ENCODE data around the gene ENPP7. TPM values are rescaled to one million over a fixed set of nuclear protein-coding genes. Genes with fewer than 3 reads are reported as not detected.
A peak's percentile ranks its signal among the peaks of the same experiment; 100 is the strongest.

The ENPP7 gene
- total and polyA plus RNA-seq, 2 donors from 2014 or later, result 0.94 to 3.7 TPM

DNA sequence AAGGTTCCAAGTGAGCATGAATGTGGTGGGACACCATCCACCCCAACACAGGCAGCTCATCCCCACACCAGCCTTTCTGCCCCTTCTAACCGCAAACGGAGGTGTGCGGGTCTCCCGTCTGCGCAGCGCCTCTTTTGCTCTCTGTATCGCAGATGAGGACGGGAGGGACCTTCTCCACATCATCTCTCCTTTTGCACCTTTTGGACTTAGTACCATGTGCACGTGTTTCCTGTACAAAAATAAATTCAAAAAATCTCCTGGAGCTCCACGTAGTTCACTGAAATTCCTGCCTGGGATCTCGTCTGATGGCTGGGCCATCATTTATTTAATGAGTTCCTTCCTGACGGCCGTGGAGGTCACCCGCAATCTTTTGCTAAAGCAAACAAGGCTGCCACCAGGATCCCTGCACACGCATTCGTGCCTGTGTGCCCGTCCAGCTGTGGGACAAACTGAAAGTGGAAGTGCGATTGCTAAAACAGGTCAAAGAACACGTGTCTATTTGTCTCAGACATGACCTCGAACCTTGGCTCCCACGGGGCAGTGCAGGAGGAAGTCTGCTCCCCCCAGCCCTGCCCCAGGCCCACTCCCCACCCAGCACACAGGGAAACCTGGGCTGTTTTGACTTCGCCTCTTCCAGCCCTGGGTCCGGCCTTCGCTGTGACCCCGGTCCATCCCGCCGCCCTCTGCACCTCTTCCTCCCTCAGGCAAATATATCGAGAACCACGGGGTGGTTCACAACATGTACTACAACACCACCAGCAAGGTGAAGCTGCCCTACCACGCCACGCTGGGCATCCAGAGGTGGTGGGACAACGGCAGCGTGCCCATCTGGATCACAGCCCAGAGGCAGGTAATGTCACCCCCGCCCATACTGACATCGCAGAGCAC is 2.3 kb downstream of the ENPP7 start:
- Histone ChIP-seq H3K9me3 (ENCODE audit: control insufficient read depth in 2 of 3, insufficient read depth in 1 of 3, low read length in 3 of 3) (no peaks in the 10 kb centered on the region), H3K4me3 (ENCODE audit: low read length in 3 of 3) (peak overlapping the region in 2 of 3 donors; percentile 20 to 22), H3K9ac (ENCODE audit: low read length in 3 of 3) (no peak overlapping the region), H3K36me3 (ENCODE audit: control insufficient read depth in 2 of 3, insufficient read depth in 3 of 3, low read length in 3 of 3) (no peaks in the 10 kb centered on the region), H3K27ac (ENCODE audit: low read depth in 2 of 2, low read length in 2 of 2) (peak overlapping the region in 1 of 2 donors; percentile 45), H3K4me1 (ENCODE audit: control insufficient read depth in 2 of 3, insufficient read depth in 2 of 3, low read depth in 1 of 3, low read length in 3 of 3) (peaks cover 0 to 3% (median 0%) of the 10 kb centered on the region in 3 donors), H3K27me3 (ENCODE audit: control insufficient read depth, insufficient read depth, low read length) (no peaks in the 10 kb centered on the region)
- TF ChIP-seq CTCF (IDR thresholded peaks at IDR 0.05; ENCODE audit: borderline replicate concordance, extremely low read depth, insufficient read depth), result no peak
- intact Hi-C loops (cut with DNase I), result no loop called here
- DNase-seq, result peak in 1 of 5 donors; percentile 43
- FAIRE-seq, result no peak

- Histone ChIP-seq H3K9ac (ENCODE audit: low read length in 3 of 3) (no peak overlapping the region), H3K36me3 (ENCODE audit: control insufficient read depth in 2 of 3, insufficient read depth in 3 of 3, low read length in 3 of 3) (no peaks in the 10 kb centered on the region), H3K9me3 (ENCODE audit: control insufficient read depth in 2 of 3, insufficient read depth in 1 of 3, low read length in 3 of 3) (no peaks in the 10 kb centered on the region), H3K4me3 (ENCODE audit: low read length in 3 of 3) (no peak overlapping the region), H3K4me1 (ENCODE audit: control insufficient read depth in 2 of 3, insufficient read depth in 2 of 3, low read depth in 1 of 3, low read length in 3 of 3) (peaks cover 0 to 3% (median 0%) of the 10 kb centered on the region in 3 donors), H3K27me3 (ENCODE audit: control insufficient read depth, insufficient read depth, low read length) (no peaks in the 10 kb centered on the region), H3K27ac (ENCODE audit: low read depth in 2 of 2, low read length in 2 of 2) (no peak overlapping the region)
- no peak for FAIRE-seq
- no peak for DNase-seq
- no peak for TF ChIP-seq CTCF (IDR thresholded peaks at IDR 0.05; ENCODE audit: borderline replicate concordance, extremely low read depth, insufficient read depth)
- intact Hi-C loops (cut with DNase I), result no loop called here
These were observed 2.9 kb downstream of the ENPP7 start for GRCh38 chr17:79733692-79734070.

GRCh38 chr17:79735096-79735495 is 4.4 kb downstream of the ENPP7 start:
- Histone ChIP-seq H3K36me3 (ENCODE audit: control insufficient read depth in 2 of 3, insufficient read depth in 3 of 3, low read length in 3 of 3) (no peaks in the 10 kb centered on the region), H3K9ac (ENCODE audit: low read length in 3 of 3) (no peak overlapping the region), H3K4me3 (ENCODE audit: low read length in 3 of 3) (no peak overlapping the region), H3K9me3 (ENCODE audit: control insufficient read depth in 2 of 3, insufficient read depth in 1 of 3, low read length in 3 of 3) (no peaks in the 10 kb centered on the region), H3K27ac (ENCODE audit: low read depth in 2 of 2, low read length in 2 of 2) (no peak overlapping the region), H3K4me1 (ENCODE audit: control insufficient read depth in 2 of 3, insufficient read depth in 2 of 3, low read depth in 1 of 3, low read length in 3 of 3) (peaks cover 0 to 3% (median 0%) of the 10 kb centered on the region in 3 donors), H3K27me3 (ENCODE audit: control insufficient read depth, insufficient read depth, low read length) (no peaks in the 10 kb centered on the region)
- intact Hi-C loops (cut with DNase I), result no loop called here
- DNase-seq (no peak), FAIRE-seq (no peak)
- no peak for TF ChIP-seq CTCF (IDR thresholded peaks at IDR 0.05; ENCODE audit: borderline replicate concordance, extremely low read depth, insufficient read depth)
